Gastrocnemius medialis (tissue), 4 donors: Measurements from ENCODE around the gene PTPN20.

Experiments
- POLR2A ChIP-seq, 2 donors: fragments of 450-650 bp; IDR thresholded peaks; one replicate each; pipeline ENCODE4 v1.6.1; 2017; ENCODE audit warnings: antibody characterized with exemption in 2 of 2, mild to moderate bottlenecking in 2 of 2, moderate library complexity in 2 of 2
- TF ChIP-seq, protein P1 (sequence below), 5 experiments: fragments of 450-650 bp in 3 of 5; fragments of 200-600 bp in 2 of 5; sonication (generic) in 2 of 5; IDR thresholded peaks in 4 of 5; conservative IDR thresholded peaks in 1 of 5; 1 replicate in 4 of 5; 2 replicates in 1 of 5; pipeline ENCODE4 v1.5.1; 2016 to 2019; ENCODE audit warnings: antibody characterized with exemption in 5 of 5, mild to moderate bottlenecking in 3 of 5, moderate library complexity in 3 of 5

DNA sequence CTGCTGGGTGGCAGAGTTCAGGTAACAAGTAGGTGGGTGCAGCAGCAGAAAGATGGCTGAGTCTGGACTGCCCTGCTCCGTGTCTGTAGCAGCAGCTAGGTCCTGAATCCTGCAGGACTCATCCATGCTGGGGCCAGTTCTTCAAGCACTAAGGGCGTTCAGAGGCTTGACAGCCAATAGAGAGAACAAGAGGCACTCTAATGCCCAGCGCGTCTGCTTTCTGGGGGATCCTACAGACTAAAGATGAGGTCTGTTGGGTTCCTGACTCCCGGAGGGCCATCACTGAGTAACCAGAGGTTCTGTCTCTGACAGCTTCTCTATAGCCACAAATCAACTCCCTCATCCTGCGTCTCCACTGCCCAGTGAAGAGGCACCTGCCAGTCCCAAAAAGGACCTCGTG, 125.5 kb downstream of the PTPN20 start:
- TF ChIP-seq, protein P1, sequence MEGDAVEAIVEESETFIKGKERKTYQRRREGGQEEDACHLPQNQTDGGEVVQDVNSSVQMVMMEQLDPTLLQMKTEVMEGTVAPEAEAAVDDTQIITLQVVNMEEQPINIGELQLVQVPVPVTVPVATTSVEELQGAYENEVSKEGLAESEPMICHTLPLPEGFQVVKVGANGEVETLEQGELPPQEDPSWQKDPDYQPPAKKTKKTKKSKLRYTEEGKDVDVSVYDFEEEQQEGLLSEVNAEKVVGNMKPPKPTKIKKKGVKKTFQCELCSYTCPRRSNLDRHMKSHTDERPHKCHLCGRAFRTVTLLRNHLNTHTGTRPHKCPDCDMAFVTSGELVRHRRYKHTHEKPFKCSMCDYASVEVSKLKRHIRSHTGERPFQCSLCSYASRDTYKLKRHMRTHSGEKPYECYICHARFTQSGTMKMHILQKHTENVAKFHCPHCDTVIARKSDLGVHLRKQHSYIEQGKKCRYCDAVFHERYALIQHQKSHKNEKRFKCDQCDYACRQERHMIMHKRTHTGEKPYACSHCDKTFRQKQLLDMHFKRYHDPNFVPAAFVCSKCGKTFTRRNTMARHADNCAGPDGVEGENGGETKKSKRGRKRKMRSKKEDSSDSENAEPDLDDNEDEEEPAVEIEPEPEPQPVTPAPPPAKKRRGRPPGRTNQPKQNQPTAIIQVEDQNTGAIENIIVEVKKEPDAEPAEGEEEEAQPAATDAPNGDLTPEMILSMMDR (IDR thresholded peaks at IDR 0.05 in 4 of 5, conservative IDR thresholded peaks at IDR 0.05 in 1 of 5), result no peak
- TF ChIP-seq POLR2A (IDR thresholded peaks at IDR 0.05), result no peak
